Endometrial microvascular endothelial cells (primary cell): Measurements from ENCODE around the gene CCDC30. TPM values are rescaled to one million over a fixed set of nuclear protein-coding genes. Genes with fewer than 3 reads are reported as not detected.
"Not testable (repeated sequence)": the region's sequence is repeated elsewhere in the genome, so short reads cannot be mapped to it uniquely, and the experiment has no call there.

Experiments
- in situ Hi-C: cut with HindIII; loops from 2 replicates; pipeline ENCODE4 v1.10.0; 2017; ENCODE audit warnings: low sequenced_read_pairs, low pct_unique_long_range_greater_than_20kb; ENCODE audit errors: inconsistent ontology term
- total RNA-seq: library from RNA; depleted of rRNA; stranded (reverse); fragments of >200 nt; gene quantifications from one replicate; pipeline ENCODE4 v1.2.3, GENCODE V29; 2015; ENCODE audit errors: inconsistent ontology term

Gene CCDC30
- total RNA-seq, 1 donor from 2014 or later: not detected

DNA sequence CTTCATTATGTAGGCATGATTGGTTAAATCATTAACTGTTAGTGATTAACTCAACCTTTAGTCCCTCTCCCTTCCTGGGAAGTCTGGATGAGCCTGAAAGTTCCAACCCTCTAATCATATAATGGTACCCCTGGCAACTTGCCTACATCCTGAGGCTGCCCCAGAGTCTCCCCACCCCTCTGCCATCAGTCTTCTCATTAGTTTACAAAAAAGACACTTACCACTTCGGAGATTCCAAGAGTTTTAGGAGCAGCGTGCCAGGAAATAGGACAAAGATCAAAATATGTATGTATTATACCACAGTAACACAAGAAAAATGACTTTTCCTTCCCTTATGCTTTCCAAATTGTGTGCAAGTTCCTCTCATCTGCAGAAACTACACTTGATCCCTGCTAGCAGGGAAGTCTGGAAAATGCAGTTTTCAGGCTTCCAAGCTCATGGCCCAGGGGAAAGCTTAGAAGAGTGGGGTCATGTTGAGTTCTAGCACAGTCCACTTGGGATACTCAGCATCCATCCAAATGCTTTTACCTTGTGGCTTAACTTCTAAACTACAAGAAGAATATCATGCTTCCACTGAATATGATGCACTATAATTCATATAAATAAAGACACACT is 130.5 kb downstream of the CCDC30 start:
- in situ Hi-C loops: no loop called here

DNA sequence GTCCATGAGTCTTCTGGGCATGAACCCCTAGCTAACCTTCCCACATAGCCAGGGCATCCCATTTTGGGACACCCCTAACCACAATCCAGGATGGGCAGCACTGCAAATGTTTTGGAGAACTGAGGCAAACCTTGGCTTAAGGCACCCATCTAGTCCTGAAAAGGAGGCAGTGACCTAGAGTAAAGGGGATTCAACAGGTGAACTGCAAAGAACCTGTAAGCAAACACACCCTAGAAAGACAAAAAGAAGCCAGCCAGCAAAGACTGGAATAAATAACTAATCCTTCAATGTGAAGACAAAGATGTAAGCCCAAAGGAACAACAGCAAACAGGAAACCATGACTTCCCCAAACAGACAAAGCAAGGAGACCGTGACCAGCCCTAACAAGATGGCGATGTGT is 138.4 kb downstream of the CCDC30 start:
- in situ Hi-C loops: no loop called here

DNA sequence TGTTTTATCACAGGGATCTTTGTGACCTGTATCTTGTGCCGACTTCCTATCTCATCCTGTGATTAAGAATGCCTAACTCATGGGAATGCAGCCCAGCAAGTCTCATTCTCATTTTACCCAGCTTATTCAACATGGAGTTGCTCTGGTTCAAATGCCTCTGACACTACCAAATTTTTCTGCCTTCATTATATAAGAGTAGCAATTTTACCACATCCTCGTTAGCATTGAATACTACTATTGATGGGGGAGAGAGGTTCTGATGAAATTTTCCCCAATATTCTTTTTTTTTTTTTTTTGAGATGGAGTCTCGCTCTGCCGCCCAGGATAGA is 150.7 kb downstream of the CCDC30 start:
- in situ Hi-C loops: no loop called here

DNA sequence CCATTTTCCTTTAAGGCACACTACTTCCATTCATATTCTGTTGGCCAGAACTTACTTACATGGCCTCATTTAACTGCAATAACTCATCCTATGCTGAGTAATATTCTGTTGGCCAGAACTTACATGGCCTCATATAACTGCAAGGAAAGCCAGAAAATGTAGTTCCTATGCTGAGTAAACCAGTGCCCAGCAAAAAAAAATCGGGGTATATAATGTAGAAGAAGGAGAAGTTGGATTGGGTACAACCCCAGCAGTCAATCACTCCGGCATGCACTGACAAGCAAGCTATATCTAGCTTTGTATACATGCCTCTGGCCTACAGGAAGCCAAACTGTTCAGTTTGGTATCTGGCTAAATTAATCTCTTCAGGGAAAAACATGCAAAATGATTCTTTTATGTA is 155.8 kb downstream of the CCDC30 start:
- in situ Hi-C loops: no loop called here

DNA sequence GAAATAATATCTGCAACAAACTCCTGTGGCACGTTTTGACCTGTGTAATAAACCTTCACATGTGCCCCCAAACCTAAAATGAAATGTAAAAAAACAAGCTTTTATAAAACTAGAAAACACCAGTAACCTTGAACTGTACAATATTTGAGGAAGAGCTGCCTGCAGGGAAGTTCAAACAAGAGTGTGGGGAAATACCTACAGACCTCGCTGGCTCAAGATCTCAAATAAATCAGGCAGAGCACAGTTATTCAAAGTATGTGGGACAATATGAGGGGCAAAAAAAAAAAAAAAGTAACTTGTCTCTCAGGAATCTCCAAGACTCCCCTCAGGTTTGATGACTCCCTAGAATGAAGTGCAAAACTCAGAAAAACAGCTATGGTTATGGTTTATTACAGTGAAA is 157.2 kb downstream of the CCDC30 start:
- in situ Hi-C loops: no loop called here

DNA sequence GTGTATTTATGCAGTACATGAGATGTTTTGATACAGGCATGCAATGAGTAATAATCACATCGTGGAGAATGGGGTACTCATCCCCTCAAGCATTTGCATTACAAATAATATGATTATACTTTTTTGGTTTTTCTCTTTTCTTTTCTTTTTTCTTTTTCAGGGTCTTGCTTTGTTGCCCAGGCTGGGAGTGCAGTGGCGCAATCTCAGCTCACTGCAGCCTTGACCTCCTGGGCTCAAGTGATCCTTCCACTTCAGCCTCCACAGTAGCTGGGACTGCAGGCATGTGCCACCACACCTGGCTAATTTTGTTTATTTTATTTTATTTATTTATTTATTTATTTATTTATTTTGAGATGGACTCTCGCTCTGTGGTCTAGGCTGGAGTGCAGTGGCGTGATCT is 158.1 kb downstream of the CCDC30 start:
- in situ Hi-C loops: not testable (repeated sequence)

DNA sequence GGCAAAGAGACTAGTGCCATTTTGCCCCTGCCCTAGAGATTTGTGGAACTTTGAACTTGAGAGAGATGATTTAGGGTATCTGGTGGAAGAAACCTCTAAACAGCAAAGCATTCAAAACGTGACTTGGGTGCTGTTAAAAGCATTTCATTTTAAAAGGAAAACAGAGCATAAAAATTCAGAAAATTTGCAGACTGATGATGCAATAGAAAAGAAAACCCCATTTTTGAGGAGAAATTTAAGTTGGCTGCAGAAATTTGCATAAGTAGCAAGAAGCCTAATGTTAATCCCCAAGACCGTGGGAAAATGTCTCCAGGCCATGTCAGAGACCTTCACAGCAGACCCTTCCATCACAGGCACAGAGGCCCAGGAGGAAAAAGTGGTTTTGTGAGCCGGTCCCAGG is 164.1 kb downstream of the CCDC30 start:
- in situ Hi-C loops: not testable (repeated sequence)

DNA sequence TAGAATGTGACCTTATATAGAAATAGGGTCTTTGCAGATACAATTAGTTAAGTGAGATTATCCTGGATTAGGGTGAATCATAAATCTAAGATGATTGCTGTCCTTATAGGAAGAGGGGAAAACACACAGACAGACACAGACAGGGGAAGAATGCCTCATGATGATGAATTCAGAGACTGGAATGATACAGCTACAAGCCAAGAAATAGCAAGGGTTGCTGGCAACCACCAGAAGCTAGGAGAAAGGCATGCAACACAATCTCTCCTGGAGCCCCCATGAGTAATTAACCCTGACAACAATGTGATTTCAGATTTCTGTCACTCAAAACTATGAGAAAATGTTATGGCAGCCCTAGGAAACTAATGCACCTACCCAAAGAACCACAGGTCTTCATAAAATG is 176.0 kb downstream of the CCDC30 start:
- in situ Hi-C loops: no loop called here

DNA sequence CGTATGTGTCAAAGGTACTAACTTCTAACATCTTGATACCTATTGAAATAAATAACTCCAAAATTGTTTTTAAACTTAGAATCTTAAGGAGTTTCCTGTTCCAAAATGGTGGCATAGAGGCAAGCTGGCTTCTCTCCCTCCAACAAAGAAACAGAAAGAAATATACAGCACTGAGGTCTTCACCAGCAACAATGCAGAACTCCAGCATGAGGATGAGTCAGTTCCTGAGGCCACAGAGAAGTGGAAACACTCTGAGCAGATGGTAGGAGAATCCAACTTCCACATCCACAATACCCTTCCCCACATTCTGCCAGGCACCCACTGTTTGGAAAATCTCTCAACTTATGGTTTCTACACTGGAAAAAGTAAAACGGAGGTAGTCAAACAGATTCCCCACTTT is 183.0 kb downstream of the CCDC30 start:
- in situ Hi-C loops: no loop called here

DNA sequence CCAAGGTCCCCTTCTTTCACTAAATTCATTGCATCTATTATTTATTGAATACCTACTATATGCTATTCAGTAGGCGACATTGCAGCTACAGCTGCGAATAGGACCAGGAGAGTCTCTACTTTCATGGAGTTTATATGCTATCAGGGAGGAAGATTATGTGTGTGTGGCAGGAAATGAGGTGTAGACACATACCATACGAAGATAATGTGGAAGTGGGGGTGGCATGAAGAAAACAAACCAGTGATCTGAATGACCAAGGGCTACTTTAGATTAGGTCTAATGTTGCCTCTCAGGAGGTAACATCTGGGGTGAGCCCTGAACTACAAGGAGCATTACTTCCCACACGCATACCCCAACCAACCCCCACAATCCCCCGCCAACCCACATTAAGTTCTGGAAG is 194.1 kb downstream of the CCDC30 start:
- in situ Hi-C loops: no loop called here

DNA sequence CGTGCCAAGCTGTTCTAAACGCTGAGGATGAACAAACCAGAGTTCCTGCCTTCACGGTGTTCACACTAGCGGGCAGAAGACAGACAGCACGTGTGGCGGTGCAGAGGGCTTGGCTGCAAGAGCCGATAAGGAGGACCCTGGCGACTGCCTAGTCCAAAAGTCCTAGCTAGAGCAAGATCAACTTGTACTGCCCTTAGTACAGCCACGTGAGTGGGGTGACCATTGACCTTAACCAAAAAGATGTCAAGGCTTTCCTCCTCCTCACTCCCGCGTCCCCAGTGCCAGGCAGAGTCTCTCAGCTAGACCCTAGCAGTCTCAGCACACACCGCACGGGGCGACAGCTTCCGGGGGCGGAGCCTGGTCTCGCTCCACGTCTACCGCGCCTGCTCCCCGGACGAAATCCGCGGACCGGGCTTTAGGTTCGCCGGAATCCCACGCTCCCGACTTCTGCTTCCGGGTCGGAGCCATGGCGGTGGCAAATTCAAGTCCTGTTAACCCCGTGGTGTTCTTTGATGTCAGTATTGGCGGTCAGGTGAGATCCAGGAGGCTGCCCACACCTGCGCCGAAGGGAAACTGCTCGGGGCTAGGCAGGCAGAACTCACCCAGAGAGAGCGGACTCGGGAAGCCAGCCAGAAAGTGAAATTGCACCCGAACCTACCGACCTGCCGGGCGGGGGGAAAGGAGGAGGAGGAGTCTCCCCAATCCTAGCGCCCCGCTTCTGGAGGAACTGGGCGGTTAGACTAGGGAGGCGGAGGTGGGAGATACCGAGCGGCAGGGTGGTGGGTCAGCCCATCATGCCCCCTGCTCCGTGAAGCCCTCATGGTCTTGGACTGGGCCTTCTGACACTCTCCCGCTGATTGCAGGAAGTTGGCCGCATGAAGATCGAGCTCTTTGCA is 195.1 kb downstream of the CCDC30 start, which contains the start of gene PPIH:
PPIH (plus strand) TSS at position 443 of the 896 bp plus-strand sequence; CDS start at position 467, 24 bp downstream.
- in situ Hi-C loops: no loop called here

DNA sequence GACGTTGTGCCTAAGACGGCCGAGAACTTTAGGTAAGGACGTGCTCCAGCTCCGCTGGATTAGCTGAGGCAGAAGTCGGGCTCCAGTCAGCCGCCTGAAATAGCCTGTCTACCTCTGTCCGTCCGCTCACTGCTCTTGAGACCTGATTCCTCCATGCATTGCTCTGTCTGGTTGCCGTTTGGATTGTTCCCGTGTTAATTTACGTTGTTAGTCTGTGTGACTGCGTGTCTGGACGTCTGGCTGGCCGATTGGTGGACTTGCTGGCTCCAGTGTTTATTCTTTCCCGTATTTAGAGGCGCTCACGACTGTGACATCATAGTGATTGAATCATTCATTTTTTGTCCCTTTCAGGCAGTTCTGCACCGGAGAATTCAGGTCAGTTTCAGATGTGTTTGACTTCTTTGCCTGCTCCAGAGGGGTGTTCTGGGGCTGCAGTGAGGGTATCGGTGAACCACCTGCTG is 195.8 kb downstream of the CCDC30 start:
- in situ Hi-C loops: no loop called here

DNA sequence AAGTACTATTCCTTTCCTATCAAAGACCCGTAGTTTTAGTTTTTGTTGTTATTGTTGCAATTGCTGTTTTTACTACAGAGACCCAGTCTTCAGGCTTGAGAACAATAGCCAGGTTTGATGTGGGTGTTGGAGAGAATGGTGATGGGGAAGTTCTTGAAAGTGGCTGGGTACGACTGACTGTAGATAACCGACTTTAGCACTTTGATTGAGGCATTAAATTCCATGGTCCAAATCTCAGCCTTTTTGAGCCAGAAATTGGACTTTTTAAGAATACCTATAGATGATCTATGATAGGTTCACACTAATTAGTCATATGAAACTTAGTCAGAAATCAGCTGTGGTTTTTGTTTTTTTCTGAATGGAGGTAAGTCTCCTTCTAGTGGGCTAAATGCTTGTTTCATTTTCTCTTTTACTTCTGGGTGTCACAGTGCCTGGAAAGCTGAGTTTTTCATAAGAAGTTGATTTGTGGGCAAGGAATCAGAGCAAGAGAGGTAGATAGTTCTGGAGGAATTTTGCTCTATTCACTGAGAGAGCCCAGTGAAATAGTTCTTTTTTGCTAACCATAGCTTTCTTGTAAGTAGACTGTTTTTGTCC is 197.9 kb downstream of the CCDC30 start:
- in situ Hi-C loops: no loop called here

DNA sequence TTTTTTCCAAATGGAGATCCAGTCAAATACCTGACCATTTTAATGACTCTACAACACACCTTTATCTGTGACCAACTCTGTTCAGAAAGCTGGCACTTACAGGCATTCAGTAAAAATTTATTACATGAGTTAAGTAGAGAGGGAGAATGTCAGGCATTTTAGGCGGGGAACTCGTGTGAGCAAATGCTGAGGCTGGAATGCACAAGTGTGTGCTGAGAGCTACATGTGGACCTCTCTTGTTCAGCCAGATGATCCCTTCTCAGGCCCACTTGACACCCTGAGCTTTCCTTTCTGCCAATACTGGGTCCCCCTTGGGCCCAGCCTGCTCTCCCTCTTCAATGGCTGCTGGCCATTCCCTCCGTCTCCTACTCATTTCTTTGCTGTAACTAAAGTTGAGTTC is 206.8 kb downstream of the CCDC30 start:
- in situ Hi-C loops: no loop called here

DNA sequence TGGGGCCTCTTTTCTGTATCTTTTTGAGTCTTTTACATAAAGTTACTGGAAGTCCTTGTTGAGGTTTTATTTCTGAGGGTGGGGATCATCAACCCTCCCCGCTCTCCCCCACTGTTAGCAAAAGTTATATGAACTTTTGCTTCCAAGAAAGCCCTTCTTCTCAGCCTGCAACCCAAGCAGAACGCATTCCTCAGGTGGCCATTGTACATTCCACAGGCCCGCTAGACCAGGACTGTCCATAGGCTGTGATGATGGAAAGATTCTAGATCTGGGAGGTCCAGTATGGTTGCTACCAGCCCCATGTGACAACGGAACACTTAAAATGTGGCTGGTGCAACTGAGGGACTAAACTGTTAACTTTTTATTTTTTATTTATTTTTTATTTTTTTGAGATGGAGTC is 207.3 kb downstream of the CCDC30 start:
- in situ Hi-C loops: no loop called here

DNA sequence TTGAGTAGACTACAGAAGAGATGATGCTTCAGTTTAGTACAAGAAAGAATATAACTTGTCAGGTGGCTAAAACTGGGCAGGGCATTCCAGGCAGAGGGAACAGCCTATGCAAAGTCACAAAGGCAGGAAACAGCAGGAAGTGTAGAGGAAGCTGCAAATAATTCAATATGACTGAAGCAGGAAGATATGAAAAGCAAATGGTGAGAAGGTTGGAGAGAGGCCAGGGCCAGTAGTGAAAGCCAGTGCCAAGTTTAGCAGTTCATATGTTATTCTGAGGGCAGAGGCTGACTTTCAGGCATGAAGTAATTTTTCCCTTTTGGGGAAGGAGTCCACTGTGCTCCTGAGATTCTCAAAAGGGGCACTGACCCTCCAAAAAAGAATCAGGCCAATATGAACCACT is 211.1 kb downstream of the CCDC30 start:
- in situ Hi-C loops: no loop called here

DNA sequence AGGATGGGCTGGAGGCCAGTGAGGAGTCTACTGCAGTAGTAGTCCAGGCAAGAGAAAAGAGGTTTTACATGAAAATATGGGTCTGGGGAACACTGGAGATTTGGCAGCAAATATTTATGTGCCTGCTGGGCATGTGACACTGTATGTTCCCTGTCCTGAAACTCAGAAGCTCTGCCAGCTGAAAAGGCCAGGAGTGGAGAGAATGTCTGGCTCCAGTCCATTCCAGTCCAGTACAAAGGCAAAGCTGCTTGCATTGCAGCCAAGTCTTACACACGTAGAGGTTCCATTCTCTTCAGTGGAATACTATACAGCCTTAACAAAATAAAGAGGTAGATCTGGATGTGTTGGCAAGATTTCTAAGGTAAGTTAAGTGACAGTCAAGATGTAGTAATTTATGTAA is 211.6 kb downstream of the CCDC30 start:
- in situ Hi-C loops: no loop called here

DNA sequence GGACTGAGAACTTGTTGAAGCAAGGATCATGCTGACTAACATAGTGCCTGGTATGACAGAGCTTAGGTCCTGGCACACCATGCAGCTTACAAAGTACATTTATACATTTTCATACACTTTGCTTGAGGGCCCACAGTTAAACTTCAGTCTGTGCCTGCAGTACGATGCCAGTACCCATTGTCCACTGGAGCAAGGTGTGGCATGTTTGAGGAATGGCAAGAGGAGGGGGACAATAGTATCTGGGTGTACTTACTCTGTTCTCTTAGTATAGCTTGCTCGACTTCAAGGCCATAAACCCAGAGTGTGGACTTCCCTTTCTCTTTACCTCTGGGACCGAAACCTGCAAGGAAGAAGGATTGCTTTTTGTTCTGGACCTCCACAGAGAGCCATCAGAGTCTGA is 212.4 kb downstream of the CCDC30 start:
- in situ Hi-C loops: no loop called here

DNA sequence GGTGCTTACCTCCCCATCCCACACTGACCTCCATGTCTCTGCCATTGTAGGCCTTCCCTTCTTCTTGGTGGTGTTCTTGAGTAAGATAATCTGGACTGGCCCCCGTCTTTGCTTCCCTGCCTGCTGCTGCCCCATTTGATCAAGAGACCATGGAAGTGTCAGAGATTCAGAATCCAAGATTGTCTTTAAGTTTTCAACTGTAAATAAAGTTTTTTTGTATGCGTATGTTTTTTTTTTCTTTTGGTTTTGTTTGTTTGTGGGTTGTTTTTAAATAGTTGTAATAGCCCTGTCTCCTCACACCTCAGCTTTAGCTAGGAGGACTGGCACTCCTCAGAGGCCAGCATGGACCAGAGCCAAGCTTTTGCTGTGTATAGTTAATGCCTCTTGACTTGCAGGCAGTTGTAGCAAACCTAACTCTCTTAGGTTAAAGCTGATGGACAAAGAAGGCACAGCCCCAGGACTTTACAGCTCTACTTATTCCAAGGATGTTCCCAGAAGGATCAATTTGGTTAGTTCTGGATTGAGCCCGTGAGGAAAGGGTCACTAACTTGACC is 213.5 kb downstream of the CCDC30 start:
- in situ Hi-C loops: no loop called here
